Hepatocyte (in vitro differentiated cells): ENCODE data around the gene KAT2B.

Experiments used
- EZH2 ChIP-seq: fragments of 200-600 bp; sonication (generic); IDR thresholded peaks from 2 replicates; pipeline ENCODE4 v1.6.1; 2016; ENCODE audit warnings: antibody characterized with exemption, mild to moderate bottlenecking, borderline replicate concordance
- TF ChIP-seq, protein P1 (sequence below): fragments of 200-600 bp; sonication (generic); IDR thresholded peaks from 2 replicates; pipeline ENCODE4 v1.5.1; 2016; ENCODE audit warnings: antibody characterized with exemption, mild to moderate bottlenecking; ENCODE audit not compliant: poor library complexity

- TF ChIP-seq EZH2, result no peak
- TF ChIP-seq, protein P1, sequence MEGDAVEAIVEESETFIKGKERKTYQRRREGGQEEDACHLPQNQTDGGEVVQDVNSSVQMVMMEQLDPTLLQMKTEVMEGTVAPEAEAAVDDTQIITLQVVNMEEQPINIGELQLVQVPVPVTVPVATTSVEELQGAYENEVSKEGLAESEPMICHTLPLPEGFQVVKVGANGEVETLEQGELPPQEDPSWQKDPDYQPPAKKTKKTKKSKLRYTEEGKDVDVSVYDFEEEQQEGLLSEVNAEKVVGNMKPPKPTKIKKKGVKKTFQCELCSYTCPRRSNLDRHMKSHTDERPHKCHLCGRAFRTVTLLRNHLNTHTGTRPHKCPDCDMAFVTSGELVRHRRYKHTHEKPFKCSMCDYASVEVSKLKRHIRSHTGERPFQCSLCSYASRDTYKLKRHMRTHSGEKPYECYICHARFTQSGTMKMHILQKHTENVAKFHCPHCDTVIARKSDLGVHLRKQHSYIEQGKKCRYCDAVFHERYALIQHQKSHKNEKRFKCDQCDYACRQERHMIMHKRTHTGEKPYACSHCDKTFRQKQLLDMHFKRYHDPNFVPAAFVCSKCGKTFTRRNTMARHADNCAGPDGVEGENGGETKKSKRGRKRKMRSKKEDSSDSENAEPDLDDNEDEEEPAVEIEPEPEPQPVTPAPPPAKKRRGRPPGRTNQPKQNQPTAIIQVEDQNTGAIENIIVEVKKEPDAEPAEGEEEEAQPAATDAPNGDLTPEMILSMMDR, result no peak
Measured at GRCh38 chr3:20078194-20078714, 38.0 kb downstream of the KAT2B start.
